Peyer's patch (tissue), 4 donors: Measurements from ENCODE around the gene AGA.

Experiments used
- POLR2A ChIP-seq, 2 donors: fragments of 450-650 bp; IDR thresholded peaks; one replicate each; pipeline ENCODE4 v1.5.1; 2017; ENCODE audit warnings: antibody characterized with exemption in 2 of 2, mild to moderate bottlenecking in 2 of 2, moderate library complexity in 2 of 2
- TF ChIP-seq, protein P1 (sequence below), 6 experiments: fragments of 450-650 bp in 4 of 6; fragments of 200-600 bp in 2 of 6; sonication (generic) in 1 of 6; IDR thresholded peaks; one replicate each; pipeline ENCODE4 v1.5.1; 2017 to 2019; ENCODE audit warnings: antibody characterized with exemption in 6 of 6, mild to moderate bottlenecking in 3 of 6, moderate library complexity in 1 of 6

DNA sequence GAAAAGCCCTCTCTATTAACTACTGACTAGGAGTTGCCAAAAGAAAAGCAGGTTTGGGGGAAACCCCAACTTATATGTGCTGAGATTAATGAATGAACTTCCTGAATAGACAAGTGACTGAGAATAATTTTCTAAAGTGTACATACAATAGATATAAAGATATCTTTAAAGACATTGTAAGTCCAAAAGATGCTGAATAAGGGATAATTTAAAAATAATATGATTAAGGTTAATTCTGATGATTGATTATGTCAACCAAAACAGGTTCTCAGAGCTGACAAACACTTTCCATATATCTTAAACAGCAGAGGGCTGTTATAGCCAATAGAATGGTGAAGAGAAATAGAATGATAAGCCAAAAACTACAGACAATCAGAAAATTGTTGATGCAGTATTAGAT lies 28.6 kb downstream of the AGA start:
- TF ChIP-seq, protein P1, sequence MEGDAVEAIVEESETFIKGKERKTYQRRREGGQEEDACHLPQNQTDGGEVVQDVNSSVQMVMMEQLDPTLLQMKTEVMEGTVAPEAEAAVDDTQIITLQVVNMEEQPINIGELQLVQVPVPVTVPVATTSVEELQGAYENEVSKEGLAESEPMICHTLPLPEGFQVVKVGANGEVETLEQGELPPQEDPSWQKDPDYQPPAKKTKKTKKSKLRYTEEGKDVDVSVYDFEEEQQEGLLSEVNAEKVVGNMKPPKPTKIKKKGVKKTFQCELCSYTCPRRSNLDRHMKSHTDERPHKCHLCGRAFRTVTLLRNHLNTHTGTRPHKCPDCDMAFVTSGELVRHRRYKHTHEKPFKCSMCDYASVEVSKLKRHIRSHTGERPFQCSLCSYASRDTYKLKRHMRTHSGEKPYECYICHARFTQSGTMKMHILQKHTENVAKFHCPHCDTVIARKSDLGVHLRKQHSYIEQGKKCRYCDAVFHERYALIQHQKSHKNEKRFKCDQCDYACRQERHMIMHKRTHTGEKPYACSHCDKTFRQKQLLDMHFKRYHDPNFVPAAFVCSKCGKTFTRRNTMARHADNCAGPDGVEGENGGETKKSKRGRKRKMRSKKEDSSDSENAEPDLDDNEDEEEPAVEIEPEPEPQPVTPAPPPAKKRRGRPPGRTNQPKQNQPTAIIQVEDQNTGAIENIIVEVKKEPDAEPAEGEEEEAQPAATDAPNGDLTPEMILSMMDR (IDR thresholded peaks at IDR 0.05), result no peak
- TF ChIP-seq POLR2A (IDR thresholded peaks at IDR 0.05), result no peak
